NCI-H345 (cell line): Measurements from ENCODE around the gene CACNA1C.

Experiments used
- DNase-seq: peaks from one replicate; lab custom pipeline; 2025; lab: John Stamatoyannopoulos, UW

CACNA1C gene

DNA sequence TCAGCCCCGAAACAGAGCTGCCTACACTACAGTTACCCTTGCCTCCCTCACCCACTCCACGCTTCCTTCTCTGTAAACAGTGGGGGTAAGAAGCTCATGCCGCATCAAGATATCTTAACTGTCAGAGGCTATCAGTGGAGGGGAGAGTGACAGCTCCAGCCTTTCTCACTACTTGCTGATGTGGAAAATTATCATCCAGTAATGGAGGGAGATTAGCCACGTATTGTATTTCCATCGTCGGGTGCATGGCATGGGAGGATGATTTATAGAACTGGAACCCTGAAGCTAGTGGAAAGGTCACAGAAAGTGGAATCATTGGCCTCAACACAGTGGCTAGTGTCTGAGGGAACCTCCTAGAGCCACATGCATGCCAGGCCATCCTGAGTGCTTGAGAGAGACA, 471.1 kb downstream of the CACNA1C start:
- DNase-seq, result no peak

DNA sequence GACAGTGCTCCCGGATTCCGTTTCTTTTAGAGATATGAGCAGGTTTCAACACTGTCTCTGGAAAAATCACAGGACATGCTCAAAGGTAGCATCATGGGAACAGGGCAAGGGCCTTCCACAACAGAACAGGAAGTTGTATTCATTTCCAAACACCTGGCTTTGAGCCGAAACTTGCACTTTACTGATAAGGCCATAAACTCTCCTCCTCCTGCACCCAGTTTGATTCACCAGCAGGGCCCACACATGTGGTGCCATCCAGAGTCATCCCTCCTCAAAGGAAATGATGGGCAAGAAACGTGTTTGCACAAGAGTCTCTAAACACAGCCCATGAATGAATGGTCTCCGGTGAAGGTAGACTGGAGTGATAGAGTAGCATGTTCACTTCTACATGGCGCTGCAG, 473.6 kb downstream of the CACNA1C start:
- DNase-seq, result no peak

DNA sequence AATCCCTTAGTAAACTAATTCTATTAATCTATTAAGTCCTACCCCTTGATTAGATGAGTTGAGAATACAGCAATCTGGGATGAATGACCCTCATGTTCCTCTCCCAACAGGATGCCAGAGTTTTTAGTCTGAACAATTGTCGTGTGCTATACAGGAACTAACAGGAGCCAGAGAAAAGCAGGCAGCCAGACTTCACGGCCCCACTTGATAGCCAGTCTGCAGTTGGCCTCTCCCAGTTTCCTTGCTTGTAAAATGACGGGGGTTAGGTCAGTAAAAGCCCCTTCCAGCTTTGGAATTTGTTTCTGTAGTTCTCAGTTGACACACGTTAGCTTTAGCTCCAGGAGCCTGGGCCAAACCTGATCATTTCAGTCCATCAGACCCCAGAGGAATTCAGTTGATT, 475.2 kb downstream of the CACNA1C start:
- DNase-seq, result no peak

DNA sequence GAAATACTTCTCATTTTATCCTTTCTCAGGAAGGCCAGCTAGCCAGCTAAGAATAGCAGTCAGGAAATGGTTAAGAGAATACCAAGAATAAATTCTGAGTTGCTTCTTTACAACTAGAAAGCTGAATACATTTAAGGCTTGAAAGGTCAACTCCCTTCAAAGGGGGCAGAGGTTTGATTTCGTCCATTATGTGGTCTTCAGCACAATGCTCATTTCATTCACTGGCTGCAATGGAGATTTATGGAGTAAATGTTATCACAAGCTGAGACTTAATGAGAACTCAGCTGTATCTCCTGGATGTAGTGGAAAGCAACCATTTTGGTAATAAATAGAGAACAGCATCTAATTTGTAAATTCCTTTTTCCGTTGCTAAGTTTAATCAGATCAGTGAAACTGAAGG, 477.0 kb downstream of the CACNA1C start:
- no peak for DNase-seq

DNA sequence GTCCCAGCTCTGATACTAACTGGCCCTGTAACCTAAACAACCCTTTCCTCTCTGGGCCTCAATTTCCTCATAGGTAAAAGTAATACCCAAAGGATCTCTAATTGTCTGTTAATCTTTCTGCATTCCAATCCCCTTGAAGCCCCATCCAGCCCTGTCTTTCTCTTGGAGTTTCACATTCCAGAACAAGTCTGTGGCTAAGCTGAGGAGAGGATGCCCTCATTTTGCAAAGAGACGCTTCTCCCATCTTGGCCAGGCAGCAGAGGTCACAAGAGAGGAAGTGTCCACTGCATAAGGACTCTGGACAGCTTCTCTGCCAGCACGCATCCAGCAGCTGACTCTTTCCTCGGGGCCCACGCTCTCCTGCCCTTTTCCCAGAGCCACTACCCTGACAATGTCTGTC, 478.6 kb downstream of the CACNA1C start:
- no peak for DNase-seq

DNA sequence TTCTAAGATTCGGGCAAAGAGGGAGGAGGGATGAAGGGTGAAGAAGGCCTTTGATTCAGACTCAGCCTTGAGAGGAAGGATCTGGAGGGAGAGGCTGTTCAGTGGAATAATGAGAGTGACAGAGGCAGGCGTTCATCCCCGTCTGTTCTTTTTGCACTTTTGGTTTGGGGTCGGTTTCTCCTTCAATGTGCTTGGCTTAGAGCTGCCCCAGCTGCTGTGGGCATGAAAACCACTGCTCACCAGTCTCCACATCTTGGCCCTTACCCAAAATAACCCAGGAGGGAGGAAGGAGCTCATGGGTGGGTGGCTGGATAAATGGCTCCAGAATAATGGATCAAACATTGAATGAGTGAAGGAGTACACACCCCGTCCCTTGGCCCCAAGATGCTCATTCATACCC, 480.2 kb downstream of the CACNA1C start:
- no peak for DNase-seq

DNA sequence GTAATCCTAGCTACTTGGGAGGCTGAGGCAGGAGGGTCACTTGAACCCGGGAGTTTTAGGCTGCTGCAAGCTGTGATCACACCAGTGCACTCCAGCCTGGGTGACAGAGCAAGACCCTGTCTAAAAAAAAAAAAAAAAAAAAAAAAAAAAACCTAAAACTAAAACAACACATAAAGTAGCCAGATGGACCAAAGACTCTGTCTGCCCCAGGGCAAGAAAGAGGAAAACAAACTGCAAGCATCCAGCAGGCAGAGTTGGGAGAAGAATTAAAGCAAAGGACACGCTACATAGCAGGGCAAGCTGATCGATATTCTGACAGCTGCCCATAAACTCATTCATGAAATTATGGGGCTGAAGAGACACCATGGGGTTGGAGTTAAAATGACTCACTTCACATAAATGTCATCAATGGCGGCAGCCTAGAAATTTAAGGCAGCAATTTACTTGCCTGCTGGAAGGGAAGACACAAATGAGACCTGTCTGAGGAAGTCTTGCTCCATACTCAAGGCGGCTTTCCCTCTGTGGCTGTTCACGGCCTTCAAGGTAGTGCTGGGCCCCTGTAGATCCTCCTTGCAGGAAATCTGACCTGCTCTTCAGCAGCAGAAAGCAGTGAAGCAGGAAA, 482.9 kb downstream of the CACNA1C start:
- no peak for DNase-seq

DNA sequence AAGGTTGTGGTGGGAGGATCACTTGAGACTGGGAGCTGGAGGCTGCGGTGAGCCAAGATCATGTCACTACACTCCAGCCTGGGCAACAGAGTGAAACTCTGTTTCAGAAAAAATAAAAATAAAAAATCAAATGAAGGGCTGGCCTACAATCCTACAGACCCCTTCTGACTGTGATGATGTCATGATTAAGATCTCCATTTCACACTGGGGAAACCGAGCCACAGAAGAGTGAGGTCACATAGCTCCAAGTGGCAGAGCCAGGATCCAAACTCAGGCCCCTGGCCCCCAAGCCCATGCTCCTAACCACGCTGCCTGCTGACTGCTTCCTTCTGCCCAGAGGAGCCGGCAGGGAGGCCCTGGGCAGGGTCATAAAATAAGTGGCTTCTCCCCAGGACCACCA, 483.9 kb downstream of the CACNA1C start:
- DNase-seq, result no peak

DNA sequence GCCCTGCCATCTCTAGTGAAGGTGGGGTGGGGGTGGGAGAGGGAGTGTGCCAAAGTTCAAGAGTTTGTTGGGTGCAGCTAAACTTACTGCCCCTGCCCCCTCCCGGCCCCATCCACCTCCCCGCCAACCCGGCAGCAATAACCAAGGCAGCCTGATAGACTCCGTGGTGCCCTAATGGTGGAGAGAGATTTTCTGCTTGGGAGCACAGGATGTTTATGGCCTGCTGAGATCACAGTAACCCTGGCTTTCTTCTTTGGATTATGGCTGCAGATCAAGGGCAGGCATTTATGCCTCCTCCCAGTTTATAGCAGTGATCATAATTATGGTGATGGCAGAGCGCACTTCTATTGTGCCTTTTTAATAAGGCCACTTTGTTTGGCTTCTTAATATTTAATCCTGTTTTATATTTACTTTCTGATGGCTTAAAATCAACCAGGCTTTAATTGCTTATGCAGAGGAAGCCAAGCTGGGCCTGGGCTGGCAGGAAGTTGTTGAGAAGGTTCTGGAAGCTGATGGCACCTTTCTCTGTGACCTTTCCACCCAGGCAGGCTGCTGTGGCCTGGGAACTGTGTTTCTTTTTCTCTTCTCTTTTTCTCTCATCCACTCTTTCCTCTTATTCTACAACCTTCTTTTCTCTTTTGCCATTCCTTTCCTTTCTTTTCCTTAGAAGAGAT, 485.2 kb downstream of the CACNA1C start:
- no peak for DNase-seq

DNA sequence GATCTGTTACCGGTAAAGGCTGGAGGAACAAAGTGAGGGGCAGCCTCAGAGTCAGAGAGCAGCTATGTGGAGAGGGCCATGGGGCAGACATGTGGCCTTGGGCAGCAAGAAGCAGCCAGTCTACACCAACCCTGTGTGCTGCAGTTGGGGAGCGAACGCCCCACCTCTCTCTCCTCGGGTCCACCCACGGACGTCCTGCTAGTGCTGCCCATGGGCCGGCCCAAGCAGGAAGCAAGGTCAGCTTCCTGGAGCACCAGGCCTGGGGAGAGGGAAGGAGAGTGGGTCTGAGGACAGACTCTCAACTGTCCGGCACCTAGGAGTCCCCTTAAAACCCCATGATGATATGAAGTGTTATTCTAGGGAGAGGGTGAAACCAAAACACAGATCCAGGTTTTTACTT, 487.2 kb downstream of the CACNA1C start:
- DNase-seq, result no peak

DNA sequence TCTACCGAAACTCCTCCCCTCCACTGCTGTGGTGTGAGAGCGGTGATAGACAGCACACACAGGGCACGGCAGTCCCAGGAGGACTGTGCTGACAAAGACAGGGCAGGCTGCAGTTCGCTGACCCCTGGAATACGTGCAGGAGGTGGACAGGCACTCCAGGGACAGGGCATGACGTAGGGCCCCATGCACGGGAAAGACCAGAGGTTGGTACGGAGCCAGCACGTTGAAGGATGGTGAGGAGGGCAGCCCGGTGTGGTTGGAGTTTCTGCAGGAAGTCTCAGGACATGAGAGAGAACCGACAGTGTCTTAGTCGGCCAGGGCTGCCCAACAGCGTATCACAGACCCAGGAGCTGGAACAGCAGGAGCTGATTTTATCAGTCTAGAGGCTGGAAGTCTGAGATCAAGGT, 487.8 kb downstream of the CACNA1C start:
- DNase-seq, result no peak

DNA sequence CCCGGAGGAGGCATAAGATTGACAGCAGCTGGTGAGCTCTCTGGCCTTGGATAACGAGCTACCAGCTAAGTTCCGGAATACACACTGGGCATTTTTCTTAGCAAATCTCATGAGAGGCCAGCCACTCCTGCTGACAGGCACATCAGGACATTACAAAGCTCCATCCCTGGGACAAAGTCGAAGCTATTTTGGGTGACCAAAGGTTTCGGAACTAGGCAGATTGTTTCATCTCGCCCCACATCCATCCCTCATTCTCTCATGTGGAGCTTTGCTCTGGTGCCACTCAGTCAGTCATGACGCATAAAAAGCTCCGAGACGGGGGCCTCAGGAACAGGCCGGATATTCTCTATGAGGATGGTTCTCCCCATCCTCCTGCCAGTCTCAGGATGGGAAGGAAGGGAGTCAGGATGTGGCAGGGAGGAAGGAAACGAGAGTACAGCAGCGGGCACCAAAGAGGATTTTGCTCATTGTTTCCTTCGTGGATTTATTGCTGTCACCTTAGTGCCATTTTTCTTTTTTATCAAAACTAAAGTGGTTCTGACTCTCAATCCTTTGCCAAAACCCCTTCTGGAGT, 488.9 kb downstream of the CACNA1C start:
- no peak for DNase-seq

DNA sequence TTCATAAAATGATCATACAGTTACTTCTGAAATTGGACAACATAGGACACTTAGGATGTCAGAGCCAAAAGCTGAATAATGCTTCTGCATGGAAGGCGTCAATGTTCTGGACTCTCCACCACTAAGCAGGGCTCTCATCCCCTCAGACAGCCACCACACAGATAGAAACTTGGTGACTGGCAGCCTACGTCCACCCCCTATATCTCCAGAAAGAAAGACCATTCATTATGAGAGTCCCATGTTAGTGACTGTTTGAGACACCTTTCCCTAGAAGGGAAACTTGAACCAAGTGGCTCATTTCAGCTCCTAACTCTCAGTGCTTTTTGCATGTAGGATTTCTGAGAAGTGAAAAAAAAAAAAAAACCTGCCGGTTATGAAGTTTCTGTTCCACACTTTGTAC, 491.0 kb downstream of the CACNA1C start:
- DNase-seq, result no peak

DNA sequence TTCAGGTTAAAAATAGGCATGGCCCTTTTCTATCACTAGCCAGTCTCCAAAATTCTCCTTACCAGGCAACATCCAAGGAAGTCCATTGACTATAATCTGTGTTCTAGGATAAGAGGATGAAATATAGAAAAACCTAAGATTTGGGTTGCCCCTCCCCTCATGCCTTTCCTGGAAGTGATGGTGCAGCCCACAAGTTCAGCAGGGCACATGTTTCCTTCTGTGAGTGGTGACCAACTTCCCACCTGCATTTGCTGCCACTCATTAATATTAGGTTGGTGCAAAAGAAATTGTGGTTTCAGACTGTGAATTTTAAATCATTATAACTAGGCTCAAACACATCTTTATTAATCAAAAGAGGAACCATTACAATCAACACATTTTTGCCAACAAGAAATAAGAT, 491.4 kb downstream of the CACNA1C start:
- no peak for DNase-seq

DNA sequence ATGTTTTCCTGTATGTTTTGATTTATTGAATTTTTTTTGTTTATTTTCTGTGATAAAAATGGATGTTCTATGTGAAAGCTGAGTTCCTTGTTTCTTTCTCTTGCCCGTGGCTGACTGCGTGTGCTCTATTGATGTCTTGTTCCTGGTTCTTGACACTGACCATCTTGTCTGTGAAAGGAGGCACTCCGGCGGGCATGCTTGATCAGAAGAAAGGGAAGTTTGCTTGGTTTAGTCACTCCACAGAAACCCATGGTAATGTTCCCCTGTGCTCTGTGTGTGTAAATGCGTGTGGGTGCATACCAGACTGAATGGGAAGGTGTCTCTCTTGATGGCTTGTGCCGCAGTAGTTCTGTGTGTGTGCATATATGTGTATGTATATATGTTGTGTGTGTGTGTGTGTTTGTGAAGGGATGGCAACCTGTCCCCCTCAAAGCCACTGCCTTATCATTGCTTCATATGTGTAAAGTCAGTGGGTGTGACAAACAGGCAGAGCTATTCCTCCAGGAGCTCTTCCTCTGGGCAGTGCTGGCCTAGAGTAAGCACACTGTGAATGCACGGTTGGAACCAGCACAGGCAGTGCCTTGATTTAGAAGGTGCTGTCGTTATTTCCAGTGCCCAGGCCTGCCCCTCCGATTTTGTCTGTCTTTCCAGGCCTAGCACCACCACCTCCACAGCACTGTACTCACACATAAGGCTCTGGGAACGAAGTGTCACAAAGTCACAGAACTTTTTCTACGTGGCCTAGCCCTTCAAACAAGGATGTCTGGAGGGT, 494.7 kb downstream of the CACNA1C start:
- DNase-seq, result no peak

DNA sequence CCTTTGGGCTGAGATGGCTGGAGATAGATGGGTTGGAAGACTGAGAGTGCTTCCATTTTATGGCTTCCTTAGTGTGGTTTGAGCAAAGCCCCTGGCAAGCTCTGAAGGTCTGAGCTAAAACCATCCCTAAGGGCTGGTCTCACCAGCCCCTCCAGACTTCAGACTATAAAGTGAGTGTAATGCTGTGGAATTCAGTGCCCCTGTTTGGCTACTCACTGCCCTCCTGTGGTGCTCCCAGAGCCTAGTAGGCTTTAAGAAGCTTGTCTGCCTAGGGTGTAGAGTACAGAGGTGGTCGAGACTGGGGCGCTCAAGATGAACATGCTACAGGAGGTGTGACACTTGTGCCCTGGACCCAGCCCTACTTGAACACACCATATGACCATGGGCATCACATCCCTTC, 495.3 kb downstream of the CACNA1C start:
- no peak for DNase-seq

DNA sequence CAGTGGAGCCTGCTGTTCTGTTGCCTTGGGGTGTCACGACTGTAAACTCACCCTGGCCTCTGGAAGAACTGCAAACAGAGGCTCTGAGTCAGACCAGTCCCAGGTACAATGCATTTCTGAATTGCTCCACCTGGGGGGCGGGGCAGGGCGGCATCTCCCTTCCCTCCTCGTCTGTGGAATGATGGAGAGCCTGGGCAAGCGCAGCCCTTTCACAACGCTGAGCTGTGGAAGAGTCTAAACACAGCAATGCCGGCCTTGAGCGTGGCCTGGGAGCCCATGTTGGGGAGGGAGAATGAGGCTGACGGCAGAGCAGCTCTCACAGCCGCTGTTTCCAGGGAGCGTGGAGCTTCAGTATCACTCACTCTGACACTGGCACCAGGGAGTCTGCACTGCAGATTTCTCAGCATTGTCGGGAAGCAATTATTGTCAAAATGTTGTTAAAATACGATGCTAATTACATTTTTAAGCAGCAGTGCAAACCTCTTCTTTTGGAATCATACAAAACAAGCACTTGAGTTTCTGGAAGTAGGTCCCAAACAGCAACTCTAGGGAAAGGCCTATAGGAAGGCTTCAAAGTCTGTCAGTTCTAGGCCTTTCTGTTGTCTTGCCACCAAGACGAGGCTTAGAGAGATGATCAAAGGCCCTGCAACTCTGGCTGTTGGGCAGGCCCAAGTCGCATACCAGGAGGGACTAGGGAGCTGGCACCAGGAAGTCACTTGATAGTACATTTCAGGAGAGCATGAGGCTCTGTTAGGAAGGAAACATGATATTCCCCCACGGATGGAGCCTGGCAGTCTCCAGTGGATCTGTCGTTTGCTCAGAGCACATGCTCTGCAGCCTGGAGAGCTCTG, 498.0 kb downstream of the CACNA1C start:
- DNase-seq, result no peak

DNA sequence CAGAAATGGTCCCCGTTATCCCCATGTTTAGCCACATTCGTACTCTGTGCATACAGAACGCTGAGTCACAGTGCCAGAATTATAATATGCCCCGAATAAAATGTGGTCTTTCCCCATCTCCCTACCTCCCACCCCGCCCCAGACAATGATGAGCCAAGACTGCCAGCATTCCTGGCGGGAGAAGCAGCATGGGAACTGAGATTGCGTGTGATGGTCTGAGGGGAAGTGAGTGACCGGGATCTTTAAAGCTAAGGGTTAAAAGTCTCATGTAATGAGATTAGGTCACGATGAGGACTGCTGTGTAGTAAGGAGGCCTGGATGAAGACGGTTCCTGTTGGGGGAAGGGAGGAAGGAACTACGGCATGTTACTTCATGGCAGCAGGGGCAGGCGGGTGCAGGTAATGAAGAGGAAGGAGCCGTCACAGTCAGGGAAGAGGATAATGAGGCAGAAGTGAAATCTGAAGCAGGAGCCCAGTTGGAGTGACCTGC, 498.7 kb downstream of the CACNA1C start:
- no peak for DNase-seq

DNA sequence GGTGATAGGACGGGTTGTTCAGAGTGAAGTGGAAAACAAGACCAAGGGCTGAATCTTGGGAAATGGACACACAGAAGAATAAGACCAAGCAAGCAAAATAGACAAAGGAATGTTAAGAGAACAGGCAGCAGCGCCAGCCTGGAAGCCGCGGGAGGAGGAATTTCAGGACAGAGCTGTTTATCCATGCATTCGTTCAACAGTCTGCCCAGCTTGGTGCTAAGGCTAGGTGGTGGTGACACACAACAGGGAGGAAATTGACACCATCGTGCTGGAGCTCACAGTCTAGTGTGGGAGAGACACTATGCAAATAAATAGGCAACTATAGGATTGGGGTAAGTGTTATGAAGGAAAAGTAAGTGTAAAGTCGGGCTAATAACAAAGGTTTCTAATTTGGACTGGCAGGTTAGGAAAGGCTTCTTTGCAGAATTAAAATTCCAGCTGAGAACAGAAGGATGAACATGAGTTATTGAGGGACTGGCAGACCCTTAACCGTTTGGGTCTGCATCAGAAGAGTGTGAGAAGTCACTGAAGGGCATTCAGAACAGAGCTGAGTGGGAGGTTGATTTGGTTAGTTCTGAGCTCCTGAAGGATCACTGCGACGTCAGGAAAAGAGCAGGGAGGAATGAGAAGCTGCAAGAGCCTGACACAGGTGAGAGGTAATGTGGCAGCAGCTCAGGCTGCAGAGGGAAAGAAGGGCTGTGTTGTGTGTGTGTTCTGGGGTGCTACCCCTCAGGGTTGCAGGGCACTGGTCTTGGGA, 499.4 kb downstream of the CACNA1C start:
- no peak for DNase-seq

DNA sequence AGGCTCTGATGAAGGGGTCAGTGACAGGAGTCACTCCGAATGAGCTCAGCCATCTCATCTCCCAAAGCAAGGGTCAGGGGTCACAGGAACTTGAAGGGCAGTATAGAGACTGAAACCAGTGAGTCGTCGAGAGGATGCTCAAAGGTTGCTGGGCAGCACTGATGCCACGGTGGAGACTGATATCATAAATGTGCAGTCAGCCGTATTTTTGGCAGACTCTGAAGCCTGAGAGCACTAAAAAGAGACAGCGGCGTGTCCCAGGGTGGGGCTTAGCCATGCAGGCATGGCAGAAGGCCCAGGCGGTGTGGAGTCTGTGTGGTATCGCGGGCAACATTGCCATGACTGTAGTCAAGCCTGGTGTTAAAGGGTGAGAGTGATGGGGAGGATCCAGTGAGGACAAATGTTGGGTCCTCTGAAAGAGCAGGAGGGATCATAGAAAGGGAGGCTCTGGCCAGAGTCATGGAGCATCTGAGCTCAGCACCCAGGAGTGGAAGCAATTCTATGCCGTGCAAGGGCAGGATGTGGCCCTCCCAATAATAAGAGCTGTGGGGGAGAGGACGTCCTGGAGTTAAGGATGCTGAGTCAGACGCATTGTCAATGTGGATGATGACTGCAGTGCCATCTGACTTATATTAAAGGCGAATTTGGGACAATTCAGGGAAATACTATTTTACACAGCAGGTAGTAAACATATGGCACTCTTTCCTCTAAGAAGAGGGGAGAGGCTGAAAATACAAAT, 500.8 kb downstream of the CACNA1C start:
- DNase-seq, result no peak
